HUDEP-2 (cell line): ENCODE results near the gene MT1G.
"Not testable (repeated sequence)": the region's sequence is repeated elsewhere in the genome, so short reads cannot be mapped to it uniquely, and the experiment has no call there.

Experiments used
- DNase-seq, 76 experiments: peaks; one replicate each; lab custom pipeline; 2025; ENCODE audit not compliant: unreplicated experiment in 76 of 76; lab: John Stamatoyannopoulos, UW

Gene MT1G

GRCh38 chr16:56686758-56687157 is 18.9 kb upstream of the MT1G start:
- no peak for DNase-seq

DNA sequence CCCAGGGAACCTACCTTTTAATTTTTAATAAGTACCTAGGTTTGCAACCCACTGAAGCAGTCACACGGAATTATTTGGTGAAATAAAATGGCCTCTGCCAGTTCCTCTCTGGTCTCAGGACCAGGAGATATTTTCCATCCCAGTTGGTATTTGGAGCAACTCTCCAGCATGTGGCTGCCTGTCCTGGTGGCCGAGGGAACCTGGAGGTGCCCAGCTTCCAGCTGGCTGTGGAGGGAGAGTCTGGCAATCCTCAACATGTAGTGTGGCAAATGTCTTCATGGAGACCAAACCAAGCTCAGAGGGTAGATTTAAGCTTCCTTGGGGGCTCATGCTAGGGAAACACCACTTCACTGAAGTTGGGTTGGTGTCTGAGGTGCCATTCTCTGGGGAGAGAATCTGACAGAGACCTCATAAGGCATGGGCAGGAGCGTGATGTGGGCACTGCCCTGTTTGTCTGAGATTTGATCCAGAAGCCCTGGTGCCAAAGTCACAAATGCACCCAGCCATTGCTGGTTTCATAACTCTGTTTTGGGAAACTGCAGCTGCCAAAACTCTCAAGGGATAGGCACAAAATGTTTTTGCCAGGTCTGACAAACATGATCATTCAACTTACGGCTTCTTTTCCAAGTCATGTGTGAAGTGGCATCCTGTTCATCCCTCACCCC is 17.2 kb upstream of the MT1G start:
- DNase-seq: no peak

- no peak for DNase-seq
Observed at GRCh38 chr16:56684256-56684925, 16.5 kb upstream of the MT1G start.

DNA sequence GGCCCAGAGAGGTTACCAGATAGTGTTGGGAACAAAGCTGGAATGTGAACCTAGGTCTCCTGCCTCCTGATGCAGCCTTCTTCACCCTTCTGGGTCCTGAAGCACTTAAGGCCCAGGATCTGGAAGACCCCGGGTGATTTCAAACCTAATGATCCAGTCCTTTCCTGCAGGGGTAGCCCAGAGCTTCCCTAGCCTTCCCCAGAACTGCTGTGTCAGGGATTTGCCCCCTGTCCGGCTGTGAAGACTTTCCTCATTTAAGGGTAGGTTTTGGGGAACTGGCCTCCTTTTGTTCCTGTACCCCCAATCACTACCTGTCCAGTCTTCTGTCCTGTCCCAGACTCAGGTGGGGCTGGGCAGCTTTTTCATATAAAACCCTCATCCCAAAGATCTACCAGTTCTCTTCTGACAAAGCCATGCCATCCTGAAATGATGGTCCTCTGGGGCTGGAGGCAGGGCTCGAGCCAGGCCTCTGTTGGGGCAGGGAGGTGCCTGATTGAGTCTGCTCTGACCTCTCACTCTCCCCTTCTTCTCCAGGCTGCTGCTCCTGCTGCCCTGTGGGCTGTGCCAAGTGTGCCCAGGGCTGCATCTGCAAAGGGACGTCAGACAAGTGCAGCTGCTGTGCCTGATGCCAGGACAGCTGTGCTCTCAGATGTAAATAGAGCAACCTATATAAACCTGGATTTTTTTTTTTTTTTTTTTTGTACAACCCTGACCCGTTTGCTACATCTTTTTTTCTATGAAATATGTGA is 15.7 kb upstream of the MT1G start:
- no peak for DNase-seq

DNA sequence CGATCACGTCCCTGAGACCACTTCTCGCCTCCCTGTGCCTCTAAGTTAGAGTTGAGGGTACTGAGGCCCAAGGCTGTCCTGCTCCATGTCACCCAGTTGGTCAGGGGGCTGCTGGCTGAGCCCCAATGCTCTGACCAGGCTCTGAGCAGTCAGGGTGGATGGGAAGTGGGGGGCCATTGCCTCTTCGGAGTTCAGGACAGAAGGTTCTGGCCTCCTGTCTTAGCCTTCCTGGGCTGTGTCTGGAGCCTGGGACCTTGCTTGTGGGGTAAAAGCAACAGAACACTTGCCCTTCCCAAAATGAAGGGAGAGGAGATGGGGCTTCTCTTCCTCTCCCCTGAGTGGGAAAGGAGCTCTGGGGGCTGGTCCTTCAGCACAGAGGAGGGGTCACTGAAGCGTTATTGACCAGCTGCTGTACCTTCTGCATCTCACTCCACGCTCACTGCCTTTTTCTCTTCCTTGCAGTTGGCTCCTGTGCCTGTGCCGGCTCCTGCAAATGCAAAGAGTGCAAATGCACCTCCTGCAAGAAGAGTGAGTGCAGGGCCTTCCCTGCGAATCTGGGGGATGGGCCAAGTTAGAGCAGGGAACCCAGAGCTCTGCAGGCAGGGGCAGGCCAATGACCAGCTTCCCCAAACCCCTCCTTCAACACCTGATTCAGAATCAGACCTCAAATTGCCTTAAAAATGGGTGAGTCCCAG is 15.0 kb upstream of the MT1G start:
- peak in 1 of 76 experiments; percentile 27 for DNase-seq

DNA sequence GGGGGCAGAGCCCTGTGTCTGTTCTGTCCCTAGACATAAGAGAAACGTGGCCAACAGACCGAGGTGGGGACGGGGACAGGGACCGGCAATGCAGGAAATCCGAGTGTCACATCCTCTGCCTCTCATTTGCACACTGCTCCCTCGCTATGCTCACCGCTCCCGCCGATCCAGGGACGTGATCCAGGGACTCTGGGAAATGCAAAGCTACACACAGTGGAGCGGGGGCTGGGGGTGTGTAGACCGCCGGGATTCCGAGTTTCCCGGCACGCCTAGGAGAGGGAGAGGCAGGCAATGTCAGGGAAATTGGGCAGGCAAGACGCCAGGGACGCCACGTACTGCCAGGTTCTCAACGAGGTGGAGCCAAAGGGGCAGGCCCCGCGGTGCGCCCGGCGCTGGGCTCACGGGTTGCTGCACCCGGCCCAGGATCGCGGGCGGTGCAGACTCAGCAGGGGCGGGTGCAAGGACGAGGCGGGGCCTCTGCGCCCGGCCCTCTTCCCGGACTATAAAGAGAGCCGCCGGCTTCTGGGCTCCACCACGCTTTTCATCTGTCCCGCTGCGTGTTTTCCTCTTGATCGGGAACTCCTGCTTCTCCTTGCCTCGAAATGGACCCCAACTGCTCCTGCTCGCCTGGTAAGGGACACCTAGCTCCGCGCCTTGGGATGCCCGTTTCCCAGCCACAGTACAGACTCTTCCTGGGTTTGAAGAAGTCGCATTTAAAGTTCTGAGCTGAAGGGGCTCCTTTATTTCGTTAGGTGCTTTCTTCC is 14.3 kb upstream of the MT1G start, which contains the start of gene MT1X:
Gene MT1X, plus strand, starts transcription at position 532 of the 764 bp plus-strand sequence. Its CDS starts 71 bp downstream, at position 603.
- peak in 70 of 76 experiments; percentile 13 to 87 (median 63) for DNase-seq

DNA sequence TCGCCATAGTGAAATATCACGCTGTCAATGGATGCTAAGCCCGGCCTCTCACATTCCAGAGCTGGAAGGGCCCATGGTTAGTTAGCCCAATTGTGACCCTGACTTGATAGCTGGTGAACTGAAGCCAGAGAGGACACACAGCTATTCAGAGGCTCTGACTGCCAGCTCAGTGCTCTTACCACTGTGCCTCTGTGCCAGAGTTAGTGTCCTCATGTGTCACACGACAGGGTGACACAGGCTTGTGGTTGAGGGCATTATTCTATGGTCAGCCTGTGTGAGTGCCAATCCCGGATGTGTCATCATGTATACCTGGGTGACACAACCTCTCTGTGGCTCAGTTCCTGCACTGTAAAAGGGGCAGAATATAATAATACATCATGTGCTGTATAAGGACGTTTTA is 12.0 kb upstream of the MT1G start:
- no peak for DNase-seq

GRCh38 chr16:56679078-56679730 is 11.3 kb upstream of the MT1G start:
- DNase-seq: no peak

DNA sequence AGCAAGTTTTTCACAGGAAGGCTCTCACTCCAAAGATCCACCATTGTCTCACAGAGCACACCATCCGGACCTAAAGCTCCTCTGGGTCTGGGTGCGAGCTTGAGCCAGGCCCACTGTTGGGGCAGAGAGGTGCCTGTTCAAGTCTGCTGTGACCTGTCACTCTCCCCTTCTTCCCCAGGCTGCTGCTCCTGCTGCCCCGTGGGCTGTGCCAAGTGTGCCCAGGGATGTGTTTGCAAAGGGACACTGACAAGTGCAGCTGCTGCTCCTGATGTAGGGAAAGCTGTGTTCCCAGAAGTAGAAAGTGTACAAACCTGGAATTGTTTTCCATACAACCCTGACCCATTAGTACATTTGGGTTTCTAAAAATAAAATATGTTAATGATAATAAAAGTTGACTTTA is 9.6 kb upstream of the MT1G start:
- DNase-seq: no peak

- no peak for DNase-seq
Observed at GRCh38 chr16:56675685-56676210, 7.9 kb upstream of the MT1G start.

DNA sequence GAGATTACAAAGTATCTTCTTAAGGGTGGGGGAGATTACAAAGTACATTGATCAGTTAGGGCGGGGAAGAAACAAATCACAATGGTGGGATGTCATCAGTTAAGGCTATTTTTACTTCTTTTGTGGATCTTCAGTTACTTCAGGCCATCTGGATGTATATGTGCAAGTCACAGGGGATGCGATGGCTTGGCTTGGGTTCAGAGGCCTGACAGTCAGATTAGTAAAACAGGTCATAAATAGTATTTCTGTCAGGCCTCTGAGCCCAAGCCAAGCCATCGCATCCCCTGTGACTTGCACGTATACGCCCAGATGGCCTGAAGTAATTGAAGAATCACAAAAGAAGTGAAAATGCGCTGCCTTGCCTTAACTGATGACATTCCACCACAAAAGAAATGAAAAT is 6.7 kb upstream of the MT1G start:
- not testable (repeated sequence) for DNase-seq

DNA sequence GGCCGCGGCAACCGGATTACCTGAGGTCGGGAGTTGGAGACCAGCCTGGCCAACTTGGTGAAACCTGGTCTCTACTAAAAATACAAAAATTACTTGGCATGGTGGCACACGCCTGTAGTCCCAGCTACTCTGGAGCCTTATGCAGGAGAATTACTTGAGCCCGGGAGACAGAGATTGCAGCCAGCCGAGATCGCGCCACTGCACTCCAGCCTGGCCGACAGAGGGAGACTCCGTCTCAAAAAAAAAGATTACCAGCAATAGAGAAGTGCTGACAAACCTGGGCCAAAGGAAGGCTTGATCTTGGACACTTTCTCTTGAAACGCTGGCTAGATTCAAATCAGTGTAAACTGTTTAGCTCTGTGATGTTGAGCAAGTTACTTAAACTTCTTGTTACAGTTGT is 6.1 kb upstream of the MT1G start:
- DNase-seq: peak in 21 of 76 experiments; percentile 3 to 42 (median 14)

- DNase-seq: no peak
Observed at GRCh38 chr16:56672761-56673536, 5.1 kb upstream of the MT1G start.

DNA sequence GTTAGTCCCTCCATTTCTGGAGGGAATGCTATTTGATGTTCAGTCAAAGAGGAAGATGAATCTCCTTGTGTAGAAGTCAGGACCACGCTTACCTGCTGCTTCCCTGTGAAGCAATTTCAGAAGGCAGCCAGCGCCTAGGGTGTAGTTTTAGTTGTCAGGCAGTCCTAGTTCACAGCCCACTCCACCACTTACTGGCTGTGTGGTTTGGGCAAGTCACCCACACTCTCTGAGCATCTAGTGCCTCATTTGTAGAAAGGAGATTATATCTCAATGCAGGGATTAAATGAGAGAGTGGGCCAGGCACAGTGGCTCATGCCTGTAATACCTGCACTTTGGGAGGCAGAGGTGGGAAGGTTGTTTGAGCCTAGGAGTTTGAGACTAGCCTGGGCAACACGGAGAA is 4.3 kb upstream of the MT1G start:
- DNase-seq: not testable (repeated sequence)

DNA sequence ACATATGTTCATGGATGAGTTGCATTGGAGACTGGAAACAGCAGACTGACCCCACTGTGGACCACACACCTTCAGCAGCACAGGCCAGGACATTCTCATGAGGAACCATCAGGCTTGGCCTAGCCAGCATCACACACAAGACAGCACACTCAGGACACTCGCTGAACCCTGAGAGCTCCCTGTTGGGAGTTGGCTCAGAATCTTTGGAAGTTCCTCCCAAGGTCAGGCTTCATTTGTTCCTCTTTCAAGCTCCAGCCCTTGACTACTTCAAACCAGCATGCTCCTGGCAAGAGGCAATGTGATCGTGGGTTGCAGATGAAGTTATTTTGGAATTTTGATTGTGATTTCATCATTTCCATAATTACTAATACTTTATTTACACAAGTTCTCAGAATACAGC is 3.8 kb upstream of the MT1G start:
- not testable (repeated sequence) for DNase-seq

DNA sequence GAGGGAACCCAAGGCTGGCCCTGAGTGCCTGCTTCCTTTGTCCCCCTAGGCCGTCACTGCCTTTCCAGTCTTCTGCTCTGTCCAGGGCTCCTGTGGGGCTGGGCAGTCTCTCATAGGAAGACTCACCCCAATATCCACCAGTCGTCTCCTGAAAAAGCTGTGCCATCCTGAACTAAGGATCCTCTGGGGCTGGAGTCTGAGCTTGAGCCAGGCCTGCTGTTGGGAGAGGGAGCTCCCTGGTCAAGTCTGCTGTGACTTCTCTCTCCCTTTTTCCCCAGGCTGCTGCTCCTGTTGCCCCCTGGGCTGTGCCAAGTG is 2.7 kb upstream of the MT1G start:
- DNase-seq: no peak

GRCh38 chr16:56669840-56670619 is 2.2 kb upstream of the MT1G start:
- DNase-seq: no peak
